Measurements from ENCODE around the gene ZPR1.

GRCh38 chr11:116792144-116792868 lies 4.5 kb upstream of the ZPR1 start:
- no peak for TF ChIP-seq POLR2AphosphoS5 (IDR thresholded peaks at IDR 0.05)
- TF ChIP-seq CTCF (IDR thresholded peaks at IDR 0.05 in 8 of 11, conservative IDR thresholded peaks at IDR 0.05 in 3 of 11) = no peak

Data from spleen (tissue), 7 donors.